Body of pancreas (tissue), 4 donors: ENCODE measurements around the gene HS6ST3. TPM values are rescaled to one million over a fixed set of nuclear protein-coding genes. Genes with fewer than 3 reads are reported as not detected.

Source experiments
- ATAC-seq: fragments of 150-250 bp; one replicate; pipeline ENCODE4 v1.9.1; 2016
- DNase-seq, 4 donors: peaks; one replicate each; pipeline ENCODE4 v3.0.0-alpha.2; 2019
- H3K27ac ChIP-seq, 4 donors: fragments of 200-600 bp; sonication (generic); 1 replicate in 3 of 4; 2 replicates in 1 of 4; pipeline versions ENCODE4 v1.5.1 to v1.6.1; 2016 to 2019; ENCODE audit warnings: mild to moderate bottlenecking in 1 of 4, mixed read lengths in 1 of 4, moderate library complexity in 1 of 4
- H3K27me3 ChIP-seq, 2 donors: fragments of 200-600 bp; sonication (generic); one replicate each; pipeline ENCODE4 v1.6.0; 2016; ENCODE audit warnings: mild to moderate bottlenecking in 1 of 2
- H3K36me3 ChIP-seq, 2 donors: fragments of 200-600 bp; sonication (generic); replicated peaks in 1 of 2; 2 replicates each; pipeline ENCODE4 v1.5.1; 2016; ENCODE audit warnings: low read depth in 2 of 2; ENCODE audit not compliant: insufficient read depth in 1 of 2
- H3K4me1 ChIP-seq: fragments of 200-600 bp; sonication (generic); one replicate; pipeline ENCODE4 v1.6.0; 2016
- H3K4me3 ChIP-seq, 2 donors: fragments of 200-600 bp; sonication (generic); 1 replicate in 1 of 2; 2 replicates in 1 of 2; pipeline ENCODE4 v1.5.1; 2016 to 2019
- H3K9me3 ChIP-seq, 3 donors: fragments of 200-600 bp; sonication (generic); 1 replicate in 2 of 3; 2 replicates in 1 of 3; pipeline ENCODE4 v1.5.1; 2016
- POLR2A ChIP-seq, 3 donors: fragments of 450-650 bp; IDR thresholded peaks; one replicate each; pipeline ENCODE4 v1.6.1; 2016; ENCODE audit warnings: antibody characterized with exemption in 3 of 3, mild to moderate bottlenecking in 2 of 3
- WGBS, 2 donors: methylation state at CpG; one replicate each; pipeline ENCODE4 v1.1.5; 2017; 5-methylcytosine and 5-hydroxymethylcytosine counted together
- intact Hi-C: fragments of 100-400 bp; cut with DNase I; formaldehyde crosslinking; loops from one replicate; pipeline ENCODE4 v1.15.1; 2023
- total RNA-seq, 2 donors: library from RNA; depleted of rRNA; stranded (reverse); fragments of >200 nt; gene quantifications; one replicate each; pipeline ENCODE4 v1.1.0, GENCODE V29; 2016
- TF ChIP-seq, protein P1 (sequence below), 7 experiments: fragments of 450-650 bp in 4 of 7; fragments of 200-600 bp in 3 of 7; sonication (generic) in 3 of 7; IDR thresholded peaks; one replicate each; pipeline ENCODE4 v1.5.1; 2016 to 2019; ENCODE audit warnings: antibody characterized with exemption in 7 of 7

The HS6ST3 gene
- total RNA-seq, 2 donors from 2014 or later, result 1.3 to 2.3 TPM

DNA sequence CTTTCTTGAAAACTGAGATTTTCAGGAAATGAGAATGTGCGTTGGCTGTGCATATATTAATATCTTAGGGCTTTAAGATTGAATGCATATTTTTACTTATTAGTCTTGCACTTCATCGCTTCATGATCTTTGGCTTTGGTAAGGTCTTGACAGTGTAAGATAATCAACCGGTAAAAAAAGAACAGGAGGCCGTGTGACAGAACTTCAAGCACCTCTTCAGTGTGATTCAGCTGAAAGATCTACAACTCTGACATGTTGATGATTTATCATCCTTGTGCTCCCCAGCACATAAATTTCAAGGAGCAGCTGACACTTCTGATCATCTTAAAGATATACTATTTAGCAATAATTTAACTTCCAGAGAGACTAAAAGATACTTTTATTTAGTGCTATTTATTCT lies 195.1 kb downstream of the HS6ST3 start:
- Histone ChIP-seq H3K36me3 (no peaks in the 10 kb centered on the region), H3K4me3 (no peak overlapping the region), H3K9me3 (no peaks in the 10 kb centered on the region), H3K27ac (no peak overlapping the region), H3K27me3 (no peaks in the 10 kb centered on the region), H3K4me1 (no peaks in the 10 kb centered on the region)
- ATAC-seq (no peak), DNase-seq (no peak)
- TF ChIP-seq, protein P1, sequence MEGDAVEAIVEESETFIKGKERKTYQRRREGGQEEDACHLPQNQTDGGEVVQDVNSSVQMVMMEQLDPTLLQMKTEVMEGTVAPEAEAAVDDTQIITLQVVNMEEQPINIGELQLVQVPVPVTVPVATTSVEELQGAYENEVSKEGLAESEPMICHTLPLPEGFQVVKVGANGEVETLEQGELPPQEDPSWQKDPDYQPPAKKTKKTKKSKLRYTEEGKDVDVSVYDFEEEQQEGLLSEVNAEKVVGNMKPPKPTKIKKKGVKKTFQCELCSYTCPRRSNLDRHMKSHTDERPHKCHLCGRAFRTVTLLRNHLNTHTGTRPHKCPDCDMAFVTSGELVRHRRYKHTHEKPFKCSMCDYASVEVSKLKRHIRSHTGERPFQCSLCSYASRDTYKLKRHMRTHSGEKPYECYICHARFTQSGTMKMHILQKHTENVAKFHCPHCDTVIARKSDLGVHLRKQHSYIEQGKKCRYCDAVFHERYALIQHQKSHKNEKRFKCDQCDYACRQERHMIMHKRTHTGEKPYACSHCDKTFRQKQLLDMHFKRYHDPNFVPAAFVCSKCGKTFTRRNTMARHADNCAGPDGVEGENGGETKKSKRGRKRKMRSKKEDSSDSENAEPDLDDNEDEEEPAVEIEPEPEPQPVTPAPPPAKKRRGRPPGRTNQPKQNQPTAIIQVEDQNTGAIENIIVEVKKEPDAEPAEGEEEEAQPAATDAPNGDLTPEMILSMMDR (IDR thresholded peaks at IDR 0.05), result no peak
- no peak for TF ChIP-seq POLR2A (IDR thresholded peaks at IDR 0.05)
- intact Hi-C loops, result no loop called here
- WGBS, 2 donors, result 82 to 89% methylated on average over 4 of the region's 4 CpGs

- no peaks in the 10 kb centered on the region for H3K9me3 ChIP-seq
- 95 to 100% methylated on average over 1 of the region's 1 CpG for WGBS, 2 donors
- H3K4me3 ChIP-seq, result no peak overlapping the region
- intact Hi-C loops, result no loop called here
- no peak for TF ChIP-seq POLR2A (IDR thresholded peaks at IDR 0.05)
- TF ChIP-seq, protein P1 (IDR thresholded peaks at IDR 0.05), result no peak
- no peaks in the 10 kb centered on the region for H3K27me3 ChIP-seq
- ATAC-seq (no peak), DNase-seq (no peak)
- H3K4me1 ChIP-seq, result no peaks in the 10 kb centered on the region
- H3K36me3 ChIP-seq, result no peaks in the 10 kb centered on the region
- no peak overlapping the region for H3K27ac ChIP-seq
Observed at GRCh38 chr13:96285729-96286128, 195.8 kb downstream of the HS6ST3 start.

DNA sequence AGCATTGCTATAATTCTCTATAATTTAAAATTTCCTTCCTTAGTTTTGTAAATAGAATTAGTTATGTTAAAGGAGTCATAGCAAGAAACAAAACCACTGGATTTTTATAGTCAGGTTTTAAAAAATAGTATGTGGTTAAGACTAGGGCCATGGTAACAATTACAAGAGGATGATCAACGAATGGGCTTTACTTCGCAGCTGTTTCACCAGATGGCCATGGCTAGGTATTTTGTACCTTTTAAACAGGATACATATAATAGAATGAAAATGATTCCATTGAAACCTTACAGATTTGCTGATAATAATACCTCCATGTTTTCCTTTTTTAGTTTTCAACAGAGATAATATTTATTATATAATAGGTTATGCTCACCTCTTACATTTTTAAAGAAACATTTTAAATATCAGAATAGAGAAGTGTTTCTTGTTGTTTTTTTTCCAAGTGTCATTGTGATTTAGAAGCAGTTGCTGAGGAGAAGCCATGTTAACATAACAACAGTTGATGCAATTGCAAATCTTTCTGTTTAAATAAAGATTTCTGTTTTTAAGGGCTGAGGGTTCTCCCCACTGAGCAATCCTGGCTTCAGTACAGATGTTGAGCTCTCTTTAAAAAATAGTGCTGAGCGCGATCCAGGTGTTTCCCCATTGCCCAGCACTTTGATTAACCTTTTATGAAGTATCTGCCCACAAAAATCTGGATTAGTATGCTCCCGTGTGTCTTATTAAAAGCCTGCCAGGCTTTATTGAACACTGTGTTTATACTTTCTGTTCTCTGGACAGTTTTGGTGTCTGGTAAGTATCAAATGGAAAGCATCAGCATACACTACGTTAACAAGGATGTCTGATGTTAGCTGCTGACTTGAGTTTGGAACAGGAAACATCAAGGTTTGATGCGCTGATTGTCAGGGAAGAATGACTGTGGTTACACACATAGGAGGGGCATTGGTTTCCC lies 205.3 kb downstream of the HS6ST3 start:
- H3K27me3 ChIP-seq, result no peaks in the 10 kb centered on the region
- no peak for TF ChIP-seq POLR2A (IDR thresholded peaks at IDR 0.05)
- TF ChIP-seq, protein P1 (IDR thresholded peaks at IDR 0.05), result no peak
- no peak overlapping the region for H3K27ac ChIP-seq
- 76 to 84% methylated on average over 7 of the region's 7 CpGs for WGBS, 2 donors
- no peaks in the 10 kb centered on the region for H3K36me3 ChIP-seq
- no peak overlapping the region for H3K4me3 ChIP-seq
- intact Hi-C loops, result no loop called here
- no peaks in the 10 kb centered on the region for H3K9me3 ChIP-seq
- ATAC-seq (no peak), DNase-seq (no peak)
- H3K4me1 ChIP-seq, result no peaks in the 10 kb centered on the region

GRCh38 chr13:96297360-96297759 lies 207.5 kb downstream of the HS6ST3 start:
- no peaks in the 10 kb centered on the region for H3K27me3 ChIP-seq
- no peak overlapping the region for H3K27ac ChIP-seq
- no peaks in the 10 kb centered on the region for H3K9me3 ChIP-seq
- H3K4me3 ChIP-seq, result no peak overlapping the region
- DNase-seq (no peak), ATAC-seq (no peak)
- TF ChIP-seq, protein P1 (IDR thresholded peaks at IDR 0.05), result no peak
- TF ChIP-seq POLR2A (IDR thresholded peaks at IDR 0.05), result no peak
- 87 to 95% methylated on average over 3 of the region's 3 CpGs for WGBS, 2 donors
- no peaks in the 10 kb centered on the region for H3K4me1 ChIP-seq
- no peaks in the 10 kb centered on the region for H3K36me3 ChIP-seq
- intact Hi-C loops, result no loop called here

DNA sequence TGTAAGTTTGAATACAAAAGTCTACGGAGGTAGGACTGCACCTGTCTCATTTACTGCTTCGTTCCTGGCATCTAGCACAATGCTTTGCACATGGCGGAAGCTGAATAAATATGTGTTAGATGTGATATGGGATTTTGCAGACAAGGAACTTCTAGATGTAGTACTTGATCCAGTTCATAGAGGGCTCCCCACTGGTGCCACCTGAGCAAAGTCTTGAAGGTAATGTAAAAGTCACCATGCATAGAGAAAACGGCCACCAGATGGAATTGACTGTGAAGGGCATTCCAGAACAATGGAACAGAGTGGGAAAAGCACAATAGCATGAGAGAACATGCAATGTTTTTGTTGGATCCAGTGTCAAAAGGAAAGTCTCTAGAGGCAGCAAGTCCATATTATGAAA lies 209.3 kb downstream of the HS6ST3 start:
- DNase-seq (no peak), ATAC-seq (no peak)
- no peak overlapping the region for H3K4me3 ChIP-seq
- no peaks in the 10 kb centered on the region for H3K27me3 ChIP-seq
- no peak overlapping the region for H3K27ac ChIP-seq
- H3K9me3 ChIP-seq, result no peaks in the 10 kb centered on the region
- intact Hi-C loops, result no loop called here
- TF ChIP-seq, protein P1 (IDR thresholded peaks at IDR 0.05), result no peak
- TF ChIP-seq POLR2A (IDR thresholded peaks at IDR 0.05), result no peak
- H3K36me3 ChIP-seq, result no peaks in the 10 kb centered on the region
- no peaks in the 10 kb centered on the region for H3K4me1 ChIP-seq
- WGBS, 2 donors, result 68 to 83% methylated on average over 4 of the region's 4 CpGs
